ENCODE measurements around the gene HSPBAP1.

DNA sequence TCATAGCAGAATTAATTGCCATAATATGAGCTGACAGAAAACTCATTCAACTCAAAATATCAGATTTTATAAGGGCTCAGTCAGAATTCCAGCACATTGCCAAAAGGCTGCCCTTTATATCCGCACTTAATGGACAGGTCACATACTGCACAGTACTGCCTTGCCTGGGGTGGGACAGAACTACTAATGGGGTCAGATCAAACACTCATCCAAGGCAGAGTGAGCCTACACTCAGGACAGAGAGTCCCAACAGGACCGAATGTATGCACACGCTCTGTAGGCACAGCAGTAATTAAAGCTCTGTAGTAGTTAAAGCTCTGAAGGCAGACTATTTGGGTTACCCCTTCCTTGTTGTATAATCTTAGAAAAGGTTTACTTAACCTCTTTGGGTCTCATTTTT, 27.2 kb downstream of the HSPBAP1 start:
- TF ChIP-seq CTCF (IDR thresholded peaks at IDR 0.05) (no peak), EP300 (IDR thresholded peaks at IDR 0.05) (no peak)

All from ovary (tissue), 3 donors.